Gastroesophageal sphincter (tissue), 3 donors: Measurements from ENCODE around the gene SELENOW.

Source experiments
- CTCF ChIP-seq, 4 experiments: fragments of 200-600 bp in 2 of 4; fragments of 450-650 bp in 2 of 4; sonication (generic) in 1 of 4; IDR thresholded peaks; one replicate each; pipeline ENCODE4 v1.5.1; 2017 to 2019; ENCODE audit warnings: antibody characterized with exemption in 4 of 4, mild to moderate bottlenecking in 2 of 4, moderate library complexity in 2 of 4
- EP300 ChIP-seq: sonication (generic); formaldehyde crosslinking; IDR thresholded peaks from one replicate; pipeline ENCODE4 v1.6.1; 2017; ENCODE audit warnings: antibody characterized with exemption, mild to moderate bottlenecking
- POLR2A ChIP-seq, 2 donors: fragments of 450-650 bp; IDR thresholded peaks; one replicate each; pipeline ENCODE4 v1.6.1; 2017; ENCODE audit warnings: antibody characterized with exemption in 2 of 2, mild to moderate bottlenecking in 2 of 2, moderate library complexity in 1 of 2
- POLR2AphosphoS5 ChIP-seq: sonication (generic); formaldehyde crosslinking; IDR thresholded peaks from one replicate; pipeline ENCODE4 v1.6.1; 2017; ENCODE audit warnings: antibody characterized with exemption

- TF ChIP-seq CTCF (IDR thresholded peaks at IDR 0.05) (no peak), POLR2A (IDR thresholded peaks at IDR 0.05) (no peak), EP300 (no peak), POLR2AphosphoS5 (no peak)
These were observed 43.4 kb upstream of the SELENOW start for GRCh38 chr19:47735131-47735530.
